SH-SY5Y (cell line): ENCODE data around the gene NAALADL2.

Source experiments
- GATA2 ChIP-seq: IDR thresholded peaks from 2 replicates; pipeline ENCODE4 v1.6.1; 2011; ENCODE audit warnings: mild to moderate bottlenecking, low read depth, low read length
- GATA3 ChIP-seq: IDR thresholded peaks from 2 replicates; pipeline ENCODE4 v1.6.1; 2011; ENCODE audit warnings: low read depth, mild to moderate bottlenecking, low read length, moderate library complexity

NAALADL2 gene

GRCh38 chr3:175098644-175099043, 239.5 kb downstream of the NAALADL2 start:
- TF ChIP-seq GATA2: no peak
- no peak for TF ChIP-seq GATA3

- TF ChIP-seq GATA3 (no peak), GATA2 (no peak)
Measured at GRCh38 chr3:175102161-175102560, 243.0 kb downstream of the NAALADL2 start.

GRCh38 chr3:175103298-175103697, 244.2 kb downstream of the NAALADL2 start:
- TF ChIP-seq GATA2: no peak
- no peak for TF ChIP-seq GATA3

- TF ChIP-seq GATA2 (no peak), GATA3 (no peak)
Measured at GRCh38 chr3:175105066-175105465, 245.9 kb downstream of the NAALADL2 start.

GRCh38 chr3:175107231-175107630, 248.1 kb downstream of the NAALADL2 start:
- no peak for TF ChIP-seq GATA3
- TF ChIP-seq GATA2: no peak

GRCh38 chr3:175107995-175108394, 248.9 kb downstream of the NAALADL2 start:
- TF ChIP-seq GATA3: no peak
- TF ChIP-seq GATA2: no peak

- TF ChIP-seq GATA2: no peak
- no peak for TF ChIP-seq GATA3
Measured at GRCh38 chr3:175108613-175109151, 249.5 kb downstream of the NAALADL2 start.

- no peak for TF ChIP-seq GATA3
- TF ChIP-seq GATA2: no peak
Measured at GRCh38 chr3:175111036-175111435, 251.9 kb downstream of the NAALADL2 start.

GRCh38 chr3:175118382-175118941, 259.3 kb downstream of the NAALADL2 start:
- no peak for TF ChIP-seq GATA3
- TF ChIP-seq GATA2: no peak

- no peak for TF ChIP-seq GATA3
- TF ChIP-seq GATA2: no peak
Measured at GRCh38 chr3:175121225-175121624, 262.1 kb downstream of the NAALADL2 start.

GRCh38 chr3:175127075-175127662, 268.0 kb downstream of the NAALADL2 start:
- no peak for TF ChIP-seq GATA3
- no peak for TF ChIP-seq GATA2

- TF ChIP-seq GATA2 (no peak), GATA3 (no peak)
Measured at GRCh38 chr3:175129126-175129525, 270.0 kb downstream of the NAALADL2 start.

GRCh38 chr3:175129571-175129970, 270.4 kb downstream of the NAALADL2 start:
- no peak for TF ChIP-seq GATA3
- TF ChIP-seq GATA2: no peak

- TF ChIP-seq GATA2 (no peak), GATA3 (no peak)
Measured at GRCh38 chr3:175144368-175144767, 285.2 kb downstream of the NAALADL2 start.

GRCh38 chr3:175146258-175146657, 287.1 kb downstream of the NAALADL2 start:
- TF ChIP-seq GATA2 (no peak), GATA3 (no peak)
